ENCODE results near the gene DCAF7. TPM values are rescaled to one million over a fixed set of nuclear protein-coding genes. Genes with fewer than 3 reads are reported as not detected.

The DCAF7 gene
- total and polyA plus RNA-seq, 4 donors = 13.2 to 24.0 (median 15.0) TPM

GRCh38 chr17:63578769-63579111, 28.5 kb downstream of the DCAF7 start:
- WGBS = 81% methylated on average over 5 of the region's 5 CpGs
- Histone ChIP-seq H3K9ac (ENCODE audit: low read depth in 1 of 2, low read length in 2 of 2) (no peak overlapping the region), H3K4me3 (ENCODE audit: low read depth in 1 of 3, low read length in 3 of 3) (no peak overlapping the region), H3K27me3 (ENCODE audit: control insufficient read depth in 4 of 4, insufficient read depth in 4 of 4, low read length in 3 of 4) (no peaks in the 10 kb centered on the region), H3K9me3 (ENCODE audit: control insufficient read depth in 4 of 4, low read length in 3 of 4) (no peaks in the 10 kb centered on the region), H3K36me3 (ENCODE audit: control insufficient read depth in 4 of 4, insufficient read depth in 3 of 4, low read depth in 1 of 4, low read length in 3 of 4) (peaks cover 0 to 31% (median 20%) of the 10 kb centered on the region in 4 donors), H3K27ac (ENCODE audit: low read depth in 1 of 2, low read length in 2 of 2) (no peak overlapping the region), H3K4me1 (ENCODE audit: control insufficient read depth in 4 of 4, insufficient read depth in 4 of 4, low read length in 3 of 4) (no peaks in the 10 kb centered on the region)
- TF ChIP-seq MAX (IDR thresholded peaks at IDR 0.05) (no peak), ATF3 (IDR thresholded peaks at IDR 0.05) (no peak), RAD21 (IDR thresholded peaks at IDR 0.05) (no peak), EGR1 (IDR thresholded peaks at IDR 0.05; ENCODE audit: low read depth in 2 of 2) (no peak), HNF4G (IDR thresholded peaks at IDR 0.05) (no peak), FOXA2 (IDR thresholded peaks at IDR 0.05) (no peak), SP1 (IDR thresholded peaks at IDR 0.05) (no peak), RXRA (IDR thresholded peaks at IDR 0.05) (no peak), JUND (IDR thresholded peaks at IDR 0.05) (no peak), ZBTB33 (IDR thresholded peaks at IDR 0.05) (no peak), NR2F2 (IDR thresholded peaks at IDR 0.05) (no peak), REST (IDR thresholded peaks at IDR 0.05) (no peak), CTCF (IDR thresholded peaks at IDR 0.05; ENCODE audit: low read depth, low read length, missing input control) (no peak)
- DNase-seq (ENCODE audit: low spot score) = no peak

- 79% methylated on average over 11 of the region's 11 CpGs for WGBS
- TF ChIP-seq ZBTB33 (IDR thresholded peaks at IDR 0.05) (no peak), CTCF (IDR thresholded peaks at IDR 0.05; ENCODE audit: low read depth, low read length, missing input control) (no peak), ATF3 (IDR thresholded peaks at IDR 0.05) (no peak), HNF4G (IDR thresholded peaks at IDR 0.05) (no peak), SP1 (IDR thresholded peaks at IDR 0.05) (no peak), TAF1 (conservative IDR thresholded peaks at IDR 0.05) (no peak), REST (IDR thresholded peaks at IDR 0.05) (no peak), JUND (IDR thresholded peaks at IDR 0.05) (no peak), FOXA1 (IDR thresholded peaks at IDR 0.05) (no peak), NR2F2 (IDR thresholded peaks at IDR 0.05) (no peak)
Observed at GRCh38 chr17:63579633-63580032, 29.4 kb downstream of the DCAF7 start.

More at GRCh38 chr17:63579633-63580032, 29.4 kb downstream of the DCAF7 start:
- no peak overlapping the region for H3K4me3 ChIP-seq (ENCODE audit: low read depth in 1 of 3, low read length in 3 of 3)
- H3K36me3 ChIP-seq (ENCODE audit: control insufficient read depth in 4 of 4, insufficient read depth in 3 of 4, low read depth in 1 of 4, low read length in 3 of 4) = peaks cover 0 to 35% (median 22%) of the 10 kb centered on the region in 4 donors
- no peak for DNase-seq (ENCODE audit: low spot score)
- no peaks in the 10 kb centered on the region for H3K9me3 ChIP-seq (ENCODE audit: control insufficient read depth in 4 of 4, low read length in 3 of 4)
- H3K27me3 ChIP-seq (ENCODE audit: control insufficient read depth in 4 of 4, insufficient read depth in 4 of 4, low read length in 3 of 4) = no peaks in the 10 kb centered on the region
- no peaks in the 10 kb centered on the region for H3K4me1 ChIP-seq (ENCODE audit: control insufficient read depth in 4 of 4, insufficient read depth in 4 of 4, low read length in 3 of 4)
- no peak overlapping the region for H3K9ac ChIP-seq (ENCODE audit: low read depth in 1 of 2, low read length in 2 of 2)
- H3K27ac ChIP-seq (ENCODE audit: low read depth in 1 of 2, low read length in 2 of 2) = no peak overlapping the region
